HG03432 (cell line): ENCODE measurements around the gene GALK2.

ENCODE experiments used
- ATAC-seq: cut with Tn5 transposase; IDR thresholded peaks from one replicate; pipeline ENCODE4 v1.9.1; 2021; ENCODE audit warnings: mild to moderate bottlenecking, moderate library complexity; ENCODE audit not compliant: unreplicated experiment

GALK2 gene

GRCh38 chr15:49169880-49170597, at the start of gene GALK2:
TSS of gene GALK2 (plus strand) at chr15:49170247. CDS start at chr15:49170323, 76 bp downstream.
- ATAC-seq, result peak; percentile 99

DNA sequence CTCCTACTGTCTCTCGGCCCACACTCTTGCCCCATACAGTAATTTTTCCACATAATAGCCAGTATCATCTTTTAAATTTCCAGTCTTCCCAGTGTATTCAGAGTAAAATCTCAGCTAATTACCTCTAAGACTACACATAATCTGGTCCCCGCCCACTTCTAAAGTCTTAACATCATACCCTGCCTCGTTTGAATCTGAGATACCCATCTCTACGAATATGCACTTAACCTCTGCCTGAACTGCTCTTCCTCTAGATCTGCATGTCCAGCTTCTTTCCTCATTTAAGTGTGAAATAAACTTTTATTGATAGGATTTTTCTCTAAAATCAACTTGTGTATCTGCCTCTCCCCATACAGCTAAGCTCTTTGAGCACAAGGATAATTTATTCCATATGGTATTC, 49.2 kb upstream of the GALK2 start:
- ATAC-seq, result no peak

DNA sequence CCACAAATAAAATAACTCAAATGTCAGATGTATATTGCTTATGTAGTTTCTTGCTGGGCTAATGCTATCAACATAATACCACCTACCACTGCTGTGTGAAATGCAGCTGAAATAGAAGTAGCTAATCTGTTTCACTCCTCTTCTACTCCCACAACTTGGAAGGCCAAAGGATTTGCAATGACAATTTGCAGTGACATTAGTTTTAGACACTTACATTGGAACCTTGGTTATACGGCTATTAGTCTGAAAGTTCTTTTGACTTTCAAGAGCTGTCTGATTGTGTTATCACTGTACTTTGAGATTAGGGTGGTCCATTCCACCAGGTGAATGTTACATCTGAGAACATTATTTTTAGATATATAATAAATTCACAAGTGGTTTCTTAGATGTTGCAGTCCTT, 48.1 kb upstream of the GALK2 start:
- ATAC-seq, result no peak

DNA sequence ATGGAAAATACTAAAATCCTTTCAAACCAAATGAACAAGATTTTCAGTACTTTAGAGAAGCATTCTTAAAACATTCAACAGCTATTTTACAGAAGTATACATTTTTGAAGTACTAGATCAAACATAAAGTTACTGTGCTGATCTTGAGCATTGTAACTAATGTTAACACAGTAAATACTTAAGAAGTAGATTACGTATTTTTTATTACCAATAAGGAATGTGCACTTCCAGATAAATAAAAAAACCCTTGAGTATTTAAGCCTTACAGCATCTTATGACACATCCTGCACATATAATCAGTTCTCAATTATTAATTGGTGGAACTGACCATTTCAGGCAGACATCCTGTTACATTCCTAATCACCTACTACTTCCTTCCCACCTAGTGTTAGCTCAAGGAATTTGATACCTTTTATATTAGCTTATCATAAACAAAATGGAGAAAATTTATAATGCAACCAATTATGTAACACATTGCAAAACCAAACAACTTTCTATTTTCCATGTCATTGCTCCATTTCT, 47.4 kb upstream of the GALK2 start:
- ATAC-seq, result no peak

DNA sequence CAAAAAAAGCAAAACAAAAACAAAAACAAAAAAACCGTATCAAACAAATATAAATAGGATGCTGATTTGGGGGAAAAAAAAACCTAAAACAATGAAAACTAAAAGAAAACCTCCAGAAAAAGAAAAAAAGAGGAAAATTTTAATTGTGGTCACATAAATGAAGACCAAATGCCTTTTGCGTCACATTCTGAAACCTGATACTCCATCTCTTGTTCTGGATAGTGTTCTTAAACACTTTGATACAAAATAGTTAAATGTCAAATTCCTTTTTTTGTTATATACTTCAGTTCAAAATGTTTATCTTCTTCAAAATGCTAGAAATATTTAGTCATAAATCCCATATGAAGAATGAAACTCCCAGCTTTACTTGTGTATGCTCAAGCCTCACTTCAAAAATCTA, 45.7 kb upstream of the GALK2 start:
- no peak for ATAC-seq

DNA sequence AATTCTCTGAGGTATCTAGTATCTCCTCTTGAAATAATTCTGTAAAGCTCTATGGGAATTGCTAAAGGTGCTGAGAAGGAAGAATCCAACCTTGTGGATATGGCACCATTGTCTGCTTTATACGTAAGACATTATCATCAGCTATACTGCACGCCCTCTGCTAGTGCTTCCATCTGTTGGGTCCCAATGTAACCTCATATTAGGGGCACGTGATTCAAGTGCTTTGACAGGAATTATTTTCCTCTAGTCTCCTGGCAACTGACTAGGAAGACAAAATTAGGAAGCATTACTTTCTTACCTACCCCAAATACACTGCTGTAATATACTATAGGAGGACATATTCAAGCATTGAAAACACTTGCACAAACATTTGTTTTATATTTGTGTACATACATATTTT, 38.6 kb upstream of the GALK2 start:
- no peak for ATAC-seq

DNA sequence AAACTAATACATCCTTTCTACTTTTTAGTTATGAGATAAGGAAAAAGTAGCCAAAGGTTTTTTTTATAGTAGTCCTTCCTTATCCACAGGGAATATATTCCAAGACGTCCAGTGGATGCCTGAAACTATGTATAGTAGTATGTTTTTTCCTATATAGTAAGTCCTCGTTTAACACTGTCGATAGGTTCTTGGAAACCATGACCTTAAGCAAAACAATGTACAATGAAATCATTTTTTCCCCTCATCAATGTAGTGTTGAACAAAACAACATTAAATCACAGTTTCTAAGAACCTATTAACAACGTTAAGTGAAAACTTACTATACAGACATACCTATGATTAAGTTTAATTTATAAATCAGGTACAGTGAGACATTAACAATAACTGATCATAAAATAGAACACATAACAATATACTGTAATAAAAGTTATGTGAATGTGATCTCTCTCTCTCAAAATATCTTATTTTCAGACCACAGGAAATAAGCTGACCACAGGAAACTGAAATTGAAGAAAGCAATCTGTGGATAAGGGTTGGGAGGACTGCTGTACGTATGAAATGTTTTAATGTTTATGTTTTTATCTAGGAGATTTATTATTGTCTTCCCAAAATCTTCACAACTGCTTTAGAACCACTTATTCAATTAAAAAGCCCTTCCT, 35.2 kb upstream of the GALK2 start:
- no peak for ATAC-seq

DNA sequence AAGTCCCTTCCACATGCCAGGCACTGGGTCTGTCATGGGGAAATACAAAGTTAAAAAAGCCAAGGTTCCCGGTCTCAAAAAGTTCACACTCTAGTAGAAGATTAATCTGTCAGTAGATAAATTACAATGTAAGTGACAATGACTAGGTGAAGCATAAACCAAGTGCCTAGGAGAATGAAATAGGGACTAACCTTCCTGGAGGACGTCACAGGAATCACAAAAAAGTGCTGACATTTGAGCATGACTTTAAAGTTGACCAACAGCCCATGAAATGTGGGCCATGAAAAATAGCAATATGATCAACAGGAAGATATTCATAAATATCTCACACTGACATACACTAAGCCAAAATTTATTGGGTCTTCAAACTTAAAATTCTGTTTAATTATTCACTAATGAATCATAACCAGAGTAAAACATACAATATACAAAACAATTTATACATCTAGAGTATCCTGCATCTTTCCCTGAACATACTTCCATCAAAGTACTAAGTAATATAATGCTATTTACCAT, 34.6 kb upstream of the GALK2 start:
- ATAC-seq, result no peak

DNA sequence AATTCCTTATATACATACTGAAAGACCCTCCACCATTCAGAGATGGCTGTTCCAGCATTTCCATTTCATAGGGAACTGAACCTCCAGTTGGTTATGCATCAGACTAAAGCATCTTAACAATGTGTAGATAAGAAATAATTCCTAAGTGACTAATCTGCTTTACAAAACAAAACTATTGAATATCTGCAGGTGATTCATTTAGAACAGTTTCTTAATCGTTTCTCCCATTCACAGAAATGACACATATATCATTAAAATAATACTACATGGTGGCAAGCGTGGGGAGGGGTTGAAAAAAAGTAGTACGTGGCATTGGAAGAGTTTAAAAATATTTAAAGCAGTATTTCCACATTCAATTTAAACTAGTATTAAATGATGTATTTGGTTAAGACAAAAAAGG, 34.1 kb upstream of the GALK2 start:
- no peak for ATAC-seq

- no peak for ATAC-seq
Observed at GRCh38 chr15:49137861-49138260, 32.2 kb upstream of the GALK2 start.

DNA sequence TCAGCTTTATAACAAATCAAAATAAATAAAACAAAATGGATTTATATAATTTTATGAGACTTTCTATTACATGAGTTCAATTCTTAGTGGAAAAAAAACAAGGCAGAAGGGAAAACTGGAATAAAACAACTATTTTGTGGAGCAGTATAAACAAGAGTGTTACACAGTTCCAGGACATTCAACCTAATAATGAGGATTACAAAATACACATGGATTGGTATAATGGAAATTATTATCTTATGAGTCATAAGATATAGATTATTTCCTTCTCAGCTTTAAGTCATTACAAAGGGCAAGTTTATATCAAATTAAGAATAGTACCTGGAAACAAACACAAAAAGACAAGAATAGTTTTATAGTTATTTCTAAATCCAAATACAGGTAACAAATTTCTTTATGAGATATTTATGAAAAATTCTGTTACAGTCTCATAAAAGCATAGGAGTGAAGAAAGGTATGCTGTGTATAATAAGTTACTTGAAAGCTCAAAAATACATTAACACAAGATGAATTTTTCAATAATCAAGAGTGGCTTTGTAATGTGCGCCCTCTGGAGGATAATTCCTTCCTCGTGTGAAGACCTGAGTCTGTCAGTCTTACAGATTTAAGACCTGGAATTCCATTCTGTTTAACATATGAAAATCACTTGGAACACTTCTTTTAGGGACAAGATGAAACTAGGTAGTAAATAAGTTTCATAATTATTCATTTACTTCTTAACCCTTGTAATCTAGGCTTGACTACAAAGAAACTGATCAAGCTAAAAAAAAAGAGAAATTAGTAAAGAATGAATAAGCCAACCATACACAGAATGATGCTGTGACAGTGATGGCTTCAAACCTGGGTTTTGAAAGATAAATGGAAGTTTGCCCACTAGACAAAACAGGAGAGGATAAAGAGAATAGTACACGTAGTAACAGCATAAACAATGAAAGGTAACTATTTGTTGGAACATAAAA, 24.1 kb upstream of the GALK2 start:
- no peak for ATAC-seq

GRCh38 chr15:49148298-49148697, 21.7 kb upstream of the GALK2 start:
- no peak for ATAC-seq

DNA sequence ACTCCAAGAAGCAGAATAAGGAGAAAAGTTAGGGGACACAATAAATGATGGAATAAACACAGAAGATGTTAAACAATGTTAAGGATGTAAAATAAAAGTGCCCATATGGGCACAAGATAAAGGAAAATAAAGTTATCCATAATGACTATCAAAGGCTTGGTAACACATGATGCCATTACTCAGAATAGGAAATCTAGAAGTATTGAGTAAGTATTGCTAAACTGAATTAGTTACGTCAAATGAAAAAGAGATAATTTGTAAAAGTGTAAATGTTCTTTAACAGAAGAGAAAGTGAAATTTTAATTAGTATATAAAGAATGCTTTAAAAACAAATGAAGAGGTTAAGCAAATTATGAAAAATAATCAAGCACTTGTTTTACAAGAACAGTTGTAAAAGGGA, 21.3 kb upstream of the GALK2 start:
- ATAC-seq, result no peak

- ATAC-seq, result no peak
Observed at GRCh38 chr15:49151831-49152230, 18.2 kb upstream of the GALK2 start.

DNA sequence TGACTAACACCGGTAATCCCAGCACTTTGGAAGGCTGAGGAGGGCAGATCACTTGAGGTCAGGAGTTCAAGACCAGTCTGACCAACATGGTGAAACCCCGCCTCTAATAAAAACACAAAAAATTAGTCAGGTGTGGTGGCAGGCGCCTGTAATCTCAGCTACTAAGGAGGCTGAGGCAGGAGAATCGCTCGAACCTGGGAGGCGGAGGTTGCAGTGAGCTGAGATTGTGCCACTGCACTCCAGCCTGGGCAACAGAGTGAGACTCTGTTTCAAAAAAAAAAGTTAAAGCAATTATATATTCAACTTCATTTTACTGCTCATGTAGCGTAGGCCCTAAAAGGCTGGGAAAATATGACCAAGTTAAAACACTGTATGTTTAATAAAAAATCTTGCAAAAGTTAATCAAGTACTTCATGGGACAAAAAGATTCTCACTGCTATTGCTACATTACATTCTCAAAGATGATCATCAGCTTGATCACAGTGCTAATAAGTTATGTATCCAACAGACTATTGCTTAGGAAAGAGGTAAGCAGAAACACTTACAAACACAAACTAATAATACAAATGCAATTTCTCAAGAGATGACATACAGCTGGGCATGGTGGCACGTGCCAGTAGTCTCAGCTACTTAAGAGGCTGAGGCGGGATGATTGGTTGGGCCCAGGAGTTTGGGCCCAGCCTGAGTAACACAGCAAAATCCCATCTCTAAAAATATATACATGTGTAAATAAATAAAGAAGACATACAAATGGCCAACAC, 17.3 kb upstream of the GALK2 start:
- ATAC-seq, result no peak

GRCh38 chr15:49154359-49154758, 15.7 kb upstream of the GALK2 start:
- ATAC-seq, result no peak

GRCh38 chr15:49154799-49155109, 15.3 kb upstream of the GALK2 start:
- ATAC-seq, result no peak

DNA sequence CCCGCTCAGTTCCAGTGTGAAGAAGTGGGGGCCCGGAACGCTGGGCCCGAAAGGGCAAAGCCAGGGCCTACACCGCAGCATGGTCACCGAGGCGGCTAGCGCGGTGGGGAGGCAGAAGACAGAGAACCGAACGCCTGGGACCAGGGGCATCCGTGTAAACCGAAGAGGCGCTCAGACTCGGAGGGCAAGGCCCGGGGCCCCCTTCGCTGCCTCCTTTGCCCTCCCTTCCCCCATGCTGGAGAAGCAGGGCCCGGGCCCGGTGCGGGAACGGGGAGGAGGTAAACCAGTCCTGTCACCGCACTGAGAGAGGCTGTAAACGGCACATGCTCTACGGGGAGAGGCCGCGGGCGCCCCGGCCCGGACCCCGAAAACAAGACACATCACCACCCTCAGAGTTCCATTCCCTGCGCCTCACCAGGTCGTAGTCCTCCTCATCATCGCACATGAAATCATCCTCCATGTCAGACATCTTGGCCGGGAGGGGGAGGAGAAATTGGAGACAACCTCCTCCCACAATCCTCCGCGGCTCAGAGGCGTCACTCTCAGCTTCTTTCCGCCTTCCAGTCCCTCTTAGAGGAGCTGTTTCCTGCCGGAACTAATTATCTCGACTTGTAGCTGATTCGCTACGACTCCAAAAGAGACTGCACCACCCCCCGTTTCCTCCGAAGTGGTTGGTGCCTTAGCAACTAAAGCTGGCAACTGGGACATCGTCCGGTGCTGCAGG, 14.8 kb upstream of the GALK2 start, which contains the start of gene COPS2:
Gene COPS2, minus strand, starts transcription at position 490 of the 724 bp plus-strand sequence. Its CDS starts 21 bp downstream, at position 469.
- ATAC-seq, result peak; percentile 93

DNA sequence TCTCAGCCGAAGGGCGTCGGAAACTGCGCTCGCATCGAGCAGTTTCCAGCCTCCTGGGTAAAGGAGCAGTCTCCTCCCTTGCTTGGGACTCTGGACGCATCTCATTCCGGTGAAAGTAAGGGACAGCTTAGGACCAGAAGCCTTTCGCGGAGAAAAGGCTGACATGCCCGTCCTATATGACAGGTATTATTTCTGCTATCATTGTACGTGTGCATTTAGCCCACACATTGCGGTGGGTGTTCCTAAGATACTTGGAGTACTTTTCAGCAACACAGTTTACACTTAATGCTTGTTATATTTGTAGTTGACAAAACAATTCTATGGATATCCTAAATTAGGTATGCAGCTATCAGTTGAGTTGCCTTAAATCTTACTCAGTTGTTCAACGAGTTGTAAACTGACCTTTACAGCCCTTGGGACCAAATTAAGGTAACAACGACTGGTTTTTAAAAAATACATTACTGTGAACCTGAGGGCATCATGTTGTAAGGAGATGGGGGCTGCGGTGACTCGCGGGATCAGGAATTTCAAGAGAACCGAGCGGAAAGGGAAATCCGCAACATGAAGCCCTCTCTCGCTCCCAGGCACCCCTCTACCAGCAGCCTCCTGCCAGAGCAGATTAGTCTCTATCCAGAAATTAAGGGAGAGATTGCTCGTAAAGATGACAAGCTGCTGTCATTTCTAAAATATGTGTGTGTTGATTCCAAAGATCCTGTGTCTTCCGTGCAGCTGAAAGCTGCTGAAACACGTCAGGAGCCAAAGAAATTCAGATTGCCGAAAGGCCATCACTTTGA, 14.0 kb upstream of the GALK2 start:
- ATAC-seq, result peak; percentile 37
